DND-41 (cell line): ENCODE measurements around the gene KRI1.
A peak's percentile ranks its signal among the peaks of the same experiment; 100 is the strongest.

Experiments used
- ATAC-seq: fragments of 200-7000 bp; cut with Tn5 transposase; 3 replicates; pipeline ENCODE4 v1.9.1; 2021; ENCODE audit warnings: low read depth; ENCODE audit not compliant: insufficient read depth
- DNase-seq: peaks from one replicate; pipeline ENCODE4 v3.0.0-alpha.2; 2020
- H2AFZ ChIP-seq: 2 replicates; pipeline ENCODE4 v1.6.0; 2012; ENCODE audit warnings: low read depth, low read length
- H3K27ac ChIP-seq: 2 replicates; pipeline ENCODE4 v1.5.1; 2012; ENCODE audit warnings: low read length, inconsistent platforms
- H3K27me3 ChIP-seq: fragments of 200-600 bp; sonication (generic); 2 replicates; pipeline ENCODE4 v1.6.0; 2012; ENCODE audit warnings: low read length, mild to moderate bottlenecking, inconsistent platforms; ENCODE audit not compliant: insufficient read depth, poor library complexity
- H3K36me3 ChIP-seq: 2 replicates; pipeline ENCODE4 v1.5.1; 2012; ENCODE audit warnings: low read length, inconsistent platforms; ENCODE audit not compliant: insufficient read depth
- H3K4me1 ChIP-seq: 2 replicates; pipeline ENCODE4 v1.5.1; 2012; ENCODE audit warnings: mild to moderate bottlenecking, low read length; ENCODE audit not compliant: insufficient read depth
- H3K4me2 ChIP-seq: 2 replicates; pipeline ENCODE4 v1.6.0; 2012; ENCODE audit warnings: mild to moderate bottlenecking, moderate library complexity, low read length, inconsistent platforms; ENCODE audit not compliant: insufficient read depth
- H3K4me3 ChIP-seq, 2 experiments: fragments of 200-600 bp in 1 of 2; shearing (Covaris generic) in 1 of 2; 2 replicates each; pipeline ENCODE4 v1.5.1; 2012 to 2016; ENCODE audit warnings: inconsistent platforms in 2 of 2, low read length in 2 of 2, mild to moderate bottlenecking in 2 of 2, low read depth in 1 of 2, moderate library complexity in 1 of 2
- H3K79me2 ChIP-seq: 2 replicates; pipeline ENCODE4 v1.6.0; 2012; ENCODE audit warnings: low read length, inconsistent platforms; ENCODE audit not compliant: insufficient read depth
- H3K9ac ChIP-seq: 2 replicates; pipeline ENCODE4 v1.6.0; 2012; ENCODE audit warnings: low read depth, mild to moderate bottlenecking, inconsistent platforms, low read length, moderate library complexity
- H3K9me3 ChIP-seq: 2 replicates; pipeline ENCODE4 v1.5.1; 2012; ENCODE audit warnings: low read length, moderate library complexity, mild to moderate bottlenecking, inconsistent platforms; ENCODE audit not compliant: insufficient read depth, severe bottlenecking
- H4K20me1 ChIP-seq: 2 replicates; pipeline ENCODE4 v1.6.0; 2012; ENCODE audit warnings: low read length; ENCODE audit not compliant: insufficient read depth
- CTCF ChIP-seq: IDR thresholded peaks from 2 replicates; pipeline ENCODE4 v1.5.1; 2012; ENCODE audit warnings: borderline replicate concordance, low read length, moderate library complexity, mild to moderate bottlenecking; ENCODE audit not compliant: poor library complexity, severe bottlenecking; ENCODE audit errors: extremely low read depth
- EZH2 ChIP-seq: IDR thresholded peaks from 3 replicates; pipeline ENCODE4 v1.6.1; 2012; ENCODE audit warnings: borderline replicate concordance, low read depth, mild to moderate bottlenecking, moderate library complexity, low read length, inconsistent platforms; ENCODE audit not compliant: severe bottlenecking

Gene KRI1

GRCh38 chr19:10604460-10604980, 38.7 kb upstream of the KRI1 start:
- Histone ChIP-seq H3K4me3 (no peak overlapping the region), H3K79me2 (peaks cover 50% of the 10 kb centered on the region), H3K4me2 (peak overlapping the region; percentile 14; the same call in 1 of the 2 replicates), H3K9ac (peak overlapping the region; percentile 85; the same call in 1 of the 2 replicates), H2AFZ (no peak overlapping the region), H3K4me1 (peaks cover 26% of the 10 kb centered on the region), H3K9me3 (no peaks in the 10 kb centered on the region), H3K36me3 (peaks cover 3% of the 10 kb centered on the region; the same call in 1 of the 2 replicates), H3K27ac (peak overlapping the region; percentile 85), H4K20me1 (peaks cover 13% of the 10 kb centered on the region), H3K27me3 (no peaks in the 10 kb centered on the region)
- TF ChIP-seq CTCF (no peak), EZH2 (no peak)
- DNase-seq (no peak), ATAC-seq (no peak)

- DNase-seq, result peak; percentile 22
- no peaks in the 10 kb centered on the region for H3K27me3 ChIP-seq
- peak overlapping the region in 1 of 2 experiments; percentile 72; a peak in 2 of 4 replicates for H3K4me3 ChIP-seq
- H2AFZ ChIP-seq, result no peak overlapping the region
- TF ChIP-seq EZH2 (no peak), CTCF (no peak)
- H3K9ac ChIP-seq, result peak overlapping the region; percentile 85
- H4K20me1 ChIP-seq, result peaks cover 13% of the 10 kb centered on the region
- no peak for ATAC-seq
- peaks cover 26% of the 10 kb centered on the region for H3K4me1 ChIP-seq
- no peaks in the 10 kb centered on the region for H3K9me3 ChIP-seq
- peak overlapping the region; percentile 85 for H3K27ac ChIP-seq
- peak overlapping the region; percentile 76 for H3K4me2 ChIP-seq
- peaks cover 3% of the 10 kb centered on the region; the same call in 1 of the 2 replicates for H3K36me3 ChIP-seq
- peaks cover 48% of the 10 kb centered on the region for H3K79me2 ChIP-seq
These were observed 38.2 kb upstream of the KRI1 start for GRCh38 chr19:10603873-10604459.

GRCh38 chr19:10603084-10603872, 37.5 kb upstream of the KRI1 start:
- peak overlapping the region; percentile 55 to 72 for H3K4me3 ChIP-seq
- peaks cover 47% of the 10 kb centered on the region for H3K79me2 ChIP-seq
- H3K36me3 ChIP-seq, result peaks cover 3% of the 10 kb centered on the region; the same call in 1 of the 2 replicates
- peaks cover 13% of the 10 kb centered on the region for H4K20me1 ChIP-seq
- peak overlapping the region; percentile 85 for H3K9ac ChIP-seq
- peak overlapping the region; percentile 85 for H3K27ac ChIP-seq
- peaks cover 26% of the 10 kb centered on the region for H3K4me1 ChIP-seq
- peak overlapping the region; percentile 72 for H2AFZ ChIP-seq
- H3K9me3 ChIP-seq, result no peaks in the 10 kb centered on the region
- H3K4me2 ChIP-seq, result peak overlapping the region; percentile 76
- no peaks in the 10 kb centered on the region for H3K27me3 ChIP-seq
- TF ChIP-seq CTCF, result peak; percentile 26
- no peak for TF ChIP-seq EZH2
- peak; percentile 89 for DNase-seq
- peak; percentile 79 for ATAC-seq
